UCSD-AML1 (cell line): ENCODE data around the gene BICD1.
A peak's percentile ranks its signal among the peaks of the same experiment; 100 is the strongest.

ENCODE experiments used
- DNase-seq: peaks from one replicate; lab custom pipeline; 2025; ENCODE audit not compliant: unreplicated experiment; lab: John Stamatoyannopoulos, UW

BICD1 gene

DNA sequence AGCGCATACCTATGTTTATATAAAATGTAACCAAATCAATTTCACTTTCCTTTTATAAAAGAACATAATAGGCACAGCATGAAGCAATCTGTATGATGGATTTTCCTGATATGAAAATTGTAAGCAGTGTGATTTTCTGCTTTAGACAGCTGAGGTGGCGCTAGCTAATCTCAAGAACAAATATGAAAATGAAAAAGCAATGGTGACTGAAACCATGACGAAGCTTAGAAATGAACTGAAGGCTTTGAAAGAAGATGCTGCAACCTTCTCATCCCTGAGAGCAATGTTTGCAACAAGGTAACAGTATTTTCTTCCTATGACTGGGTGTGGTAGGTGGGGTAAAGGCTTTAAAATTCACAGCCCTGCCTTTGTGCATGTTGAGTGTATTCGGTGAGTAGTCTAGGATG lies 227.7 kb downstream of the BICD1 start:
- DNase-seq: no peak

DNA sequence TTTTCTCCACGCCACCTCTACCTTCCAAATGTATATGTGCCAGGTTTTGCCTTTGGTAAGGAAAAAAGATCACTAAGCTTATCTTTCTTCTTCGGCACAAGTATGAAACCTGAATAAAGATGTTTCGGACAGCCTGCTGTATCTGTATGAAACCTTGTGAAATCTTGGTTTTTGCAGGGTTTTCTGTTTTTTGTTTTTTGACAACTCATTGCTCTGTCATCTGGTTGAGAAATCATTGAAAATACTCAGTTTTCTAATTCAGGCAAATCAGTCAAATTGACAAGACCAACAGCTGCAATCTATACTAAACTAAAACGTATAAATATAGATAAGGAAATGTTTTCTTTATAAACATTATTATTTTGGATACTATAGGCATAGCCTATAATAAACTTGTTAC lies 229.6 kb downstream of the BICD1 start:
- DNase-seq: no peak

DNA sequence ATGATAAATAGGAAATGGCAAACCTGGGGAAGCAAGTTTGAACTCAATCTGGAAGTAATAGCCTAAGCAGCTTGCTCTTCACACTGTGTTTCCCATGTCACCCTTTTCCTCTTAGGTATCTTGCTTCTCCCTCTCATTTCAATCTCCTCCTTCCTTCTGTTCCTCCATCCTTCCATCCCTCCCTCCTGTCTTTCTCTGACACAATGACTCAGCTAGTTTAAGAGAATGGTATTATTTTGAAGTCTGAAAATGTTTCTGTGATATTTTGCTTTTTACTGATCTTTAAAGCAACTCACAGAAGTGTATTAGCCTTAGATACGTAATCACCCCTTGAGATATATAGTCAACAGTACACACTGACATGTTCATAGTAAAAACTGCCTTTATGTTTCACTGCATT lies 236.8 kb downstream of the BICD1 start:
- no peak for DNase-seq

DNA sequence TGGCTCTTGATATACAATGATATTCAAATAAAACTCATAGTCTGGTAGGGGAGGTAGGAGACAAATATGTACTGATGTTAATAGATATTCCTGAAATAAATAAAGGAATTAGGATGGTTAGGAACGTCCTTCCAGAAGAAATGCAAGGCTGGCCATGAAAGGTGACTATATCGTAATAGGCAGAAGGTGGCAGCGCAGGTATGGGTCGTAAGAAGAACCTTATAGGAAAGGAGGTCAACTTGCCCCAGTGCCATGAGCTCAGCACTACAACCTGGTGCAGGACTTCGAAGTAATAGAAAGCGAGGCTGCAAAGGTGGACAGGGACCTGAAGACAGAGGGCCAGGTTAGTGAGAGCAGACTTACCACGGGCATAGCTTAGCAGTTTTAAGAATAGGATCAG lies 237.4 kb downstream of the BICD1 start:
- no peak for DNase-seq

DNA sequence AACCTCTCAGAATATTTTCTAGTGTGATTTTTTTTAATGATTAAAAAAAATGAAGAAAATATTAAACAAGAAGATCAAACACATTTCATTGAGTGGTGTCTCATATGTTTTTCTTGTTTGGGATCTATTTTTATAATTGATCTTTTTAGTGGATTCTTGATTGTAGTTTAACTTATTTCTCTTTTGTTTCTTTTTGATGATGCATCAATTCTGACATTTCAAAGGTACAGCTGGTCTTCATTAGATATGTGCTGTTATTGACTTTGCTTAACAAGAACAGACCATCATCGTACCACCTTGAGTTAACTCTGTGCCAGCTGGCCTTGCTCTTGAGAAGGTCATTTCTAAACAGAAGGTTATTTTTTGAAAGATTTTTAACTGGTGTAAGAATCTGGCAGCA lies 246.9 kb downstream of the BICD1 start:
- DNase-seq: no peak

DNA sequence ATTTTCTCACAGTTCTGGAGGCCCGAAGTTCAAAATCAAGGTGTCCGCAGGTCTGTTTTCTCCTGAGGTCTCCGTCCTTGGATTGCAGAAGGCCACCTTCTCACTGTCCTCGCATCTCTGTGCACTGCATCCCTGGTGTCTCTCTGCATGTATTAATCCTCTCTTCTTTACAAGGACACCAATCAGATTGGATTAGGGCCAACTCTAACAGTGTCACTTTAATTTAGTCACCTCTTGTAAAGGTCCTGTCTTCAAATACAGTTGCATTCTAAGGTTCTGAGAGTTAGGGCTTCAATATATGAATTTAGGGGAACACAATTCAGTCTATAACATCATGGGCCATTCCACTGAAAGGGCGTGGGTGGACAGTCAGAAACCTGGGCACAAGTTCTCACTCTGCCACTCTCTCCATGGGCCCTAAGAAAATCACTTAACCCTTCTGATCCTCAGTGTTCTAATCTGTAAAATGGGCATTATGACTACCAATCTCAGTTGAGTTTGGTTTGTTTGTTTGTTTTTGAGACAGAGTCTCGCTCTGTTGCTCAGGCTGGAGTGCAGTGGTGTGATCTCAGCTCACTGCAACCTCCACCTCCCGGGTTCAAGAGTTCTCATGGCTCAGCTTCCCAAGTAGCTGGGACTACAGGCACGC lies 251.1 kb downstream of the BICD1 start:
- no peak for DNase-seq

DNA sequence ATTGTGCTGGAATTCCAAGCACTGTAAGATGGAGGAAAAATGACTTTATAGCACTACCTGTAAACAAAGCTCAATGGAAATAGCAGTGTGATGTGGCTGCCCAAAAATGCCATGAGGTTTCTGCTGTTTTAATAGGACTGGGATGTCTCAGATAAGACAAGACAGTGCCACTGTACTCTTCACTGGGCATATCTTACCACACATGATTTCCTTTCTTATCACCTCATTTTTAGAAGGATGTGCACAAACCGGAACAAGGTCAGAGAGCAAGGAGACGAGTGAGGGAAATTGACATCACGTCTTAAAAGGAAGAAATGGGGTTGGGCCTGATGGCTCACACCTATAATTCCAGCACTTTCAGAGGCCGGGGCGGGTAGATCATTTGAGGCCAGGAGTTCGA lies 254.3 kb downstream of the BICD1 start:
- DNase-seq: no peak

DNA sequence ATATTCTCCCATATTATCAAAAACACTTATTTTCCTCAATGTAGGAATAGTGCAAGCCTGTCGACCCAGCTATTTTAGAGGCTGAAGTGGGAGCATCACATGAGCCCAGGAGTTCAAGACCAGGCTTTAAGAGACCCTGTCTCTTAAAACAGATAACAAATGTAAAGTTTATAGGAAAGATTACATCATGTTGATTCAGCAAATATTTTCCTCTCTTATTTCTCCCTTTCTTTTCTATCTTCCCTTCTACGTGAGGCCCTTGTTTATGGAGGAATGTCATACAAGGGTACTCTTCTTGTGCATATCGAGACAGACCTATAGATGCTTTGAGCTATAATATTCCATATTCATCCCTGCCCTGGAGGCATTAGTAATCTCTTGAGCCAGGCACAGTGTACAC lies 256.2 kb downstream of the BICD1 start:
- no peak for DNase-seq

DNA sequence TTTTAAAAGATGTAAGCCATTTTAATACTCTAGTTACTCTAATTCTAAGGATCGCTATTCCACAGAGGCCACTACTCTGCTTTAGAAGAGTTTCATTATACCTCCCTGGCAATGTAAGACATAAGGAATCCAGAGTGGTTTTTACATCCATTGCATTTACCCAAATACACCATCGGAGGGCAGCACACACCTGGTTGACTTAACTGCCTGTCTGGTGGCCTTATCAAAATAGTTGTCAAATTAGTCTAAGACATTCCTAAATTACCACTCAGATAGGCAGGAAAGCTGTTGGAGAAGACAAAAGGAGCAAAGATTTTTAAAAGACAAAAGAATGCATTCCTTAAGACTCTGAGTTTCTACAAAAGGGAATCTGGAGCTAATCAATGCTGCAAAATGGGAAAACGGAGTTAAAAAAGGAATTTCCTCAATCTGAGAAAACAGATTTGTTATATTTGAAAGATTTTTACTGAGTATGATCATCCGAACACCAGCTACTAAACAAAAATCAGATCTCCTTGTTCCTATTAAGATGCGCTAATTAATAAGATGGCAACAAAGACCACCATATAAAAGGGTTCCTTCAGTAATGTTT lies 258.9 kb downstream of the BICD1 start:
- peak; percentile 18 for DNase-seq

DNA sequence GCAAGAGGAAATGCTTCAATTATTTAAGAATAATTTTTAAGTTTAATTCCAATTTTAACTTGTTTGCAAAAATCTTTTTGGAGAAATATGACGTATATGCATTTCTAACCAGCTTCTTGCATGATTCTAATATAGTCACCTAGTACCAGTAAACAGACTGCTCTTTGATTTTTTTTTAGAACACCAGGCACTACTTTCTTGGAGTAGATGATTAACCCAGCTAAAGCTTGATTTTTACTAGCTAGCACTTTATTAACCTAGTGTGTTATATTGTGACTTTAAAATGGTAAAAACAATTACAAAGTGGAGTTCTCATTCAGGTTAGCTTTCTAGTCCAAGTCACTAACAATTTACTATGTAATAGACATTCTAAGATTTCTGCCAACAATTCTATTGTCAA lies 260.1 kb downstream of the BICD1 start:
- no peak for DNase-seq

DNA sequence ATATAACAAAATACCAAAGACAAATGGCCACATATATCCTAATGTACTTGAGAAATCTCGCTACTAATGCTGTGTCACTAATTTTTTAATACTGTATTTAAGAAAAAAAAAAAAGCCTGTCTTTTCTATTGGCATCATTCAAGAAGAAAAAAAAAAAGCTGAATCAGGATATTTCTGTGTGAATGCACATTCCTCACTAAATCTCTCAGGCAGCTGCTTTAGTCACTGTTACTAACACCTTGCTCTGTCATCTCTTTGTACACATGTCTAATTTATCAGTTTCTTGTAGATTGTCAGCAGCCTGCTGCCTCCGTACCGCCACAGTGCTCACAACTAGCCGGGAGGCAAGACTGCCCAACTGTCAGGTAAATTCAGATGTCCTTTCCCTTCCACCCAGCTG lies 260.7 kb downstream of the BICD1 start:
- DNase-seq: no peak

DNA sequence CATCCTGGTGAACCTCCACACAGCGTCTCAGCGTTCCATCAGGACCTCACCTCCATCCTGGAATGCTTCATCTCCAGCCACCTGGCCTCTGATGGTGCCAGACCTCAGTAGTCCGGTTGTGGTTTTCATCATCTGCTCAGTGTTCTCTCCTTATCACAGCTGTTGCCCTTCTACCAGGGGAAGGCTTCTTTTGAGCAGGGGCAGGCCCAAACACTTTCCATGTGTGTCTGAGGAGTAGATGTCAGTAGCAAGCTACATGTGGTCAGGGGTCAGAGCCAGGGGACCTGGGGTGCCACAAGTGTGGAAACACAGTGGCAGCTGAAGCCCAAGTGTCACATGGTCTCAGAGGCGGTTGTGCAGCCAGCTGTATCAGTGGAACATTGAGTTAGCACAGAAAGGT lies 262.6 kb downstream of the BICD1 start:
- DNase-seq: no peak

DNA sequence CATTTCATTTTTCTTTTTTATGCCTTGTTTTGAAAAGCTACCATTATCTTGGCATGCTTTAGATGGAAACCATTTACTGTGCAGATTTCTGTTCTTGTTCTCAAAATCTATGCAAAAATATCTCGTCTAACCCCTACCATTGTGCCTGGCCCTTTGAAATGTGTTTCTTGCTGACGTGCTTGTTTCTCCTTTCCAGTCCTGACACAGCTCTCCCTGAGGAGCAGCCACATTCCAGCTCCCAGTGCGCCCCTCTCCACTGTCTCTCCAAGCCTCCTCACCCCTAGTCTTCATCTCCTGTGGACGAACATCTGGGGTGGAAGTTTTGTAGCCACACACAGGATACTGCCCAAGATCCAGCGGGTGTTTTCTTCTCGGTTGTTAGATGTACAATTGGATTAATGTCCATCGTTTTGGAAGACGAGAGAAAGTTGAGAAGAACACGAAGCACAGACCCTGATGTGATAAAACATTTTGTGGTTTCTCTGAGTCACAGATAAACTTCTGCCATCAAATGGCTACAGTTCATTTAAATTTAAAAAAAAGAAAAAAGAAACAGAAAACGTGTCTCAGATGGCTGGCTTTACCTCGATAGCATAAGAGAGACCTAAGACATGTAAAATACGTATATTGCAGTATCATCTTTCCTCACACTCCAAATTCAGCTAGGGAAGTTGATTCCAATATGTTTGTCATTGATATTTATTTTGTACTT lies 270.9 kb downstream of the BICD1 start:
- DNase-seq: no peak

DNA sequence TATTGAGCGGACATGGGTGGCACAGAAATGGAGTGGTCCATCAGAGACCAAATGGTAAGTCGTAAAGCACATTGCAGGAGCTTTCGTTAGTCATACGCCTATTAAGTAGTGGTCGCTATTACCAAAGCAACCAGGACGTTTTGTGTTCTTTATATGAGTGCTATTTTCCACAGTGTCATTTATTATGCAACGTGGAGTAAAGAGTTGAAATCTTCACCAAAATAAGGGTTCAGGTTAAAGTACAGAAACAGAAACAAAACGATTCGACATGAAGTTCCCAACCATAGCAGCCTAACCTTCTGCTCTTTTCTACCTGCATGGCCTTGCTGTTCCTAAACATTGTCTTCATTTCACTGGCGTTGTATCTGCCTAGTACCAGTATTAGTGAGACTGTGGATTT lies 272.6 kb downstream of the BICD1 start:
- no peak for DNase-seq

DNA sequence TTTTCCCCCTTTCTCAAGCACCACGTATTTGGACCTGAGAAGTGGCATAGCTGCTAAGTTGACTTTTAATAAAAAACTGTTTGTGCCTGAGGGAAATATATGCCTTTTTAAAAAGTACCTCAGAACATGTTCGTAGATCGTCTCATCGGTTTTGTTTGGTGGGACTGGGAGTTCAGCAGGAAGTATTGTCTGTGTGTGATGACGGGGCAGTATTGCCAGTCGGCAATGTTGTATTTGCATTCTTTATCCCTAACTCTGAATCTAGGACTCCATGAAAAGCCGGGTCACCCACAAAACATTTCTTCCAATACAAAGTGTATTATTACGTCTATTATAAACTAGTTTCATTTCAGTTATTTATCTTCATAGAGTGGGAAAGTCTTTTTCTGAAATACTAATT lies 273.0 kb downstream of the BICD1 start:
- no peak for DNase-seq

DNA sequence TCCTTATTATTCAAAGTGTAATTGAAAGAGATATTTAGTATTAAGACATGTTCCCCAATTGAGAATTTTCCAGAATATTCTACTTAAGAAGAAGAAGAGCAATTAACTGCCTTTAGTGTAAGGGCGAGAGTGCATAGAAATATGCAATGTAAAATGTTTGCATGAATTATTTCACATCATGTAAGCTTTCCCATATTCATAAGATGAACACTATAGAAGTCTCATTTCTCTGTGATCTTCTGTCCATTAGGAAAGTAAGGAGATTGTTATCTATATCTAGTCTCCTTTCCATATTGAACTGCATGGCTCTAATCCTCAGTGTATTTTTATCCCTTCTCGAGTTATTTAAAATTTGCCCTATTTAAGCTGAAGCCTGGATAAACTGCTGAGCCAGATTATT lies 275.6 kb downstream of the BICD1 start:
- DNase-seq: no peak

DNA sequence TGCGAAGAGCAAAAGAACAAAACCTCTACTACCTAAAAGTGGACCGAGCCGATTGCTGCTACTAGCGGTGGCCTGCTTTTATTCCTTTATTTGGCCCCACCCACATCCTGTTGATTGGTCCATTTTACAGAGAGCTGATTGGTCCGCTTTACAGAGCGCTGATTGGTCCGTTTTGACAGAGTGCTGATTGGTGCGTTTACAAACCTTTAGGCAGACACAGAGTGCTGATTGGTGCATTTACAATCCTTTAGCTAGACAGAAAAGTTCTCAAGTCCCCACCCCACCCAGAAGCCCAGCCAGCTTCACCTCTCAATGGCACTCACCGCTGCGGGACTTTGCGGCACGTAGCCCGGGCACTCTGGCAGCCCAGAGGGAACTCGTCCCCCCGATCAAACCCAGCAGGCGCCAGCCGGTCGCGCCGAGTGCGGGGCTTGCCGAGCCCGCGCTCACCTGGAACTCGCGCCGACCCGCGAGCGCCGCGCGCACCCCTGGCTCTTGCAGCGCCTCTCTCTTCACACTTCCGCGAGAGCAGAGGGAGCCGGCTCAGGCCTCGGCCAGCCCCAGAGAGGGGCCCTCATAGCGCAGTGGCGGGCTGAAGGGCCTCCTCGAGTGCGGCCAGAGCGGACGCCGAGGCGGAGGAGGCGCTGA lies 284.0 kb downstream of the BICD1 start:
- DNase-seq: no peak

DNA sequence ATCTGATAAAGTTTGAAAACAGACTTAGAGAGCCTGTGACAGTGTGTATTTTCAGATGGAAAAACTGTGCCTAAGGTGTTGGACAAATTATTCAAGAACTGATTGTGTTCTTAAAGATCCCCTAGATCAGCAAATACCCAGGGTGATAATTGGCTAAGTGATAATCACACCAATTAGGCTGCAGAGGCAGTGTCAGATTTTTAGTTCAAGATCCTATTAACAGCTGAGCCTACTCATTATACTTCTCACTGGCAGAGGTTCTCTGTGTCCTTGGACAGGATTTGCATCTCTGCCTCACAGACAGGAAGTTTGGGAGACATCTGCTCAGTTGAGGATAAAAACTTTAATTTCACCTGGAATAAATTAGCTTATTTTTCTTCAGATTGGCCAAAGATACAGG lies 288.4 kb downstream of the BICD1 start:
- no peak for DNase-seq

DNA sequence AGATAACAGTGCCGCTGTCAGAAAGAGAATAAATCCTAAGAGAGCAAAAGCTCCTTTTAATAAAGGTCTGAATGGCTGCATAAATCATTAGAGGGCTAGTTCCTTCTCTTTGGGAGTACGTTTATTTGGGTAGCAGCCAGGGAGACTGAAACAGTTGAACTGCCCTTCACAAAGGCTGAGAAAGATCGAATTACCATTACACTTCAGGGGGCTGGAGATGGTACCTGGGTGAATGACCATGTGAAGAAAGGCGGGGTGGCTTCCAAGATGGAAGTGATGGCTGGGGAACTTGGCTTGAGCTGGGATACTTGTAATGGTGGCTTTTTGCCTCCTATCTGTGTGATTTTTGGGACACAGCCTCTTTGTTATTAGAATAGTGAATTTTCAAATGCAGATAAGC lies 291.0 kb downstream of the BICD1 start:
- DNase-seq: no peak

DNA sequence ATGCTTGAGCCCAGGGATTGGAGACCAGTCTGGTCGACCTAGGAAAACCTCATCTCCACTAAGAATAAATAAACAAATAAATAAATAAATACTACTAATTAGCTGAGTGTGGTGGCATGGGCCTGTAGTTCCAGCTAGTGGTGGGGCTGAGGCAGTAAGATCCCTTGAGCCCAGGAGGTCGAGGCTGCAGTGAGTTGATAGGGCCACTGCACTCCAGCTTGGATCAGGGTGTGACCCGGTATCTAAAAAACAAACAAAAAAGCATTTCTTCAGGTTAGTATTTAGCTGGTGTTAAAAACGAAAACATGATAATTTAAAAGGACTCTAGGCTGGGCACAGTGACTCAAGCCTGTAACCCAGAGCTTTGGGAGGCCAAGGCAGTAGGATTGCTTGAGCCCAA lies 291.5 kb downstream of the BICD1 start:
- no peak for DNase-seq

DNA sequence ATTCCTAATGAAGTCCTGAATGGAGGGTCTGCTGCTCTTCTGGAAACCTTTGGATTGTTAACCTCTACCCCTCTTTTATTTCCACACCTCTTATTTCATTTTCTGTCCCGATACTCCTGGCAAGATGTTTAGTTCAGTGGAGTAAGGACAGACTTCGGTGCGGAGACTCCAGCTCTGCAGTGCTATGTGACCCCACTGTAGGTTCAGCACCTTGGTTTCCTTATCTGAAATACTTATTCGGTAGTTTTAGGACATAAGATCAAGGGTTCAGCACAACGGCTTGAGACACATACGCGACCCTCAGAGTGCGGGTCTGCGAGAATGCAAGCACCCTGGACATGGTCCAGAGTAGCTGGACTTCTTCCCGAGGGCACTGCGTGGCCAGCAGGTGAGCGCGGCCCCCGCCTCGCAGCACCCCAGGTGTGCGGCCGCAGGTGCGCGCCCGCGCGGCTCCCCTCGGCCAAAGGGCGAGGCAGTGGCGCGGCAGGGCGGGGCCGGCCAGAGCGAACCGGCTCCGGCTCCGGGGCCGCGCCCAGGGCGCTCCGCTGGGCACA lies 292.2 kb downstream of the BICD1 start:
- no peak for DNase-seq
